HG02885 (cell line): ENCODE results near the gene NTM.

Experiments
- ATAC-seq: cut with Tn5 transposase; IDR thresholded peaks from one replicate; pipeline ENCODE4 v1.9.1; 2021; ENCODE audit warnings: mild to moderate bottlenecking; ENCODE audit not compliant: unreplicated experiment, poor library complexity

Gene NTM

GRCh38 chr11:132196928-132197327 is 826.5 kb downstream of the NTM start:
- ATAC-seq = no peak

GRCh38 chr11:132200353-132200936 is 830.0 kb downstream of the NTM start:
- ATAC-seq = no peak

GRCh38 chr11:132202621-132203020 is 832.2 kb downstream of the NTM start:
- no peak for ATAC-seq

GRCh38 chr11:132205006-132205405 is 834.6 kb downstream of the NTM start:
- ATAC-seq = no peak

- ATAC-seq = no peak
Observed at GRCh38 chr11:132205496-132205895, 835.1 kb downstream of the NTM start.

GRCh38 chr11:132206993-132207392 is 836.6 kb downstream of the NTM start:
- ATAC-seq = no peak

- ATAC-seq = no peak
Observed at GRCh38 chr11:132208477-132209055, 838.2 kb downstream of the NTM start.

- no peak for ATAC-seq
Observed at GRCh38 chr11:132211479-132211878, 841.1 kb downstream of the NTM start.

- no peak for ATAC-seq
Observed at GRCh38 chr11:132217856-132218255, 847.4 kb downstream of the NTM start.

- ATAC-seq = no peak
Observed at GRCh38 chr11:132220474-132220873, 850.1 kb downstream of the NTM start.

- no peak for ATAC-seq
Observed at GRCh38 chr11:132222345-132222744, 851.9 kb downstream of the NTM start.

GRCh38 chr11:132226522-132226921 is 856.1 kb downstream of the NTM start:
- ATAC-seq = no peak

GRCh38 chr11:132228746-132229325 is 858.4 kb downstream of the NTM start:
- no peak for ATAC-seq

GRCh38 chr11:132231656-132232347 is 861.4 kb downstream of the NTM start:
- no peak for ATAC-seq

GRCh38 chr11:132234878-132235277 is 864.5 kb downstream of the NTM start:
- ATAC-seq = no peak

GRCh38 chr11:132237781-132238180 is 867.4 kb downstream of the NTM start:
- ATAC-seq = no peak

GRCh38 chr11:132238331-132238866 is 868.0 kb downstream of the NTM start:
- ATAC-seq = no peak

- ATAC-seq = no peak
Observed at GRCh38 chr11:132240374-132240773, 870.0 kb downstream of the NTM start.

- ATAC-seq = no peak
Observed at GRCh38 chr11:132242632-132243031, 872.2 kb downstream of the NTM start.

- no peak for ATAC-seq
Observed at GRCh38 chr11:132244846-132245245, 874.4 kb downstream of the NTM start.
